ENCODE data around the gene LYRM9.
"Not testable (repeated sequence)": the region's sequence is repeated elsewhere in the genome, so short reads cannot be mapped to it uniquely, and the experiment has no call there.

LYRM9 gene

GRCh38 chr17:27872776-27873175 is 20.4 kb downstream of the LYRM9 start:
- no peak for DNase-seq

GRCh38 chr17:27871407-27871806 is 21.8 kb downstream of the LYRM9 start:
- no peak for DNase-seq

DNA sequence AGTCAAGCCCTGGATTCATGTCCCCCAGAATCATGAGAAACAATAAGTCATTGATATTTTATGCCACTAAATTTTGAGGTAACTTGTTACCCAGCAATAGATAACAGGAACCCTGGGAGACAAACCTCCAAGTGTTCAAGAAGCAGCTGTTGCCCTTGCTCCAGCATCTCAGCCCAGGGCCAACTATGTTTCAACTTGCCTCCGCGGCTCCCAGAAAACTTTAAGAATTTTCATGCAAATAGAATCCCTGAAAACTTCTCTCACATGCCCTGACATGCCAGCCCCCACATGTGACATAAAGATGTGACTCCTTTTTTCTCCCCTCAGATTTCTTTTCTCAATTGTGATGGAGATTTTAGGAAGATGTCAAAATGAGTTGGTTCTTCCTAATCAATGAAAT is 22.8 kb downstream of the LYRM9 start:
- DNase-seq = no peak

- DNase-seq = no peak
These were observed 24.6 kb downstream of the LYRM9 start for GRCh38 chr17:27868565-27868964.

GRCh38 chr17:27862840-27863239 is 30.3 kb downstream of the LYRM9 start:
- no peak for DNase-seq

DNA sequence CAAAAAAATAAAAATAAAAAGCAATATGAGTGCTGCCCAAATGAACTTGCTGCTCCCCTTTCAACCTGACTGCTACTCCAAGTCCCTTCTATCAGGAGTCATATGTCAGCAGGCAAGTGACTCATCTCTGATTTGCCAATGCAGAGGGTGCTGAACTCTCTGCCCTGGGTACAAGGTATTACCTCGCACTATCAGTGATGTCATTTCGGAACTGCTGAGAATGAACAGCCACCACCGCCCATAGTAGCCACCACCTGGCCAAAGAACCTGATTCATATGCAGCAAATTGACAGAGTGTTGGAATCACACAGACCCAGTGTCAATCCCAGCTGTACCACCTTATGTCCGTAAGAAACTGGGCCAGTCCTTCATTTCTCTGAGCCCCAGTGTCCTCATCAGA is 31.2 kb downstream of the LYRM9 start:
- no peak for DNase-seq

DNA sequence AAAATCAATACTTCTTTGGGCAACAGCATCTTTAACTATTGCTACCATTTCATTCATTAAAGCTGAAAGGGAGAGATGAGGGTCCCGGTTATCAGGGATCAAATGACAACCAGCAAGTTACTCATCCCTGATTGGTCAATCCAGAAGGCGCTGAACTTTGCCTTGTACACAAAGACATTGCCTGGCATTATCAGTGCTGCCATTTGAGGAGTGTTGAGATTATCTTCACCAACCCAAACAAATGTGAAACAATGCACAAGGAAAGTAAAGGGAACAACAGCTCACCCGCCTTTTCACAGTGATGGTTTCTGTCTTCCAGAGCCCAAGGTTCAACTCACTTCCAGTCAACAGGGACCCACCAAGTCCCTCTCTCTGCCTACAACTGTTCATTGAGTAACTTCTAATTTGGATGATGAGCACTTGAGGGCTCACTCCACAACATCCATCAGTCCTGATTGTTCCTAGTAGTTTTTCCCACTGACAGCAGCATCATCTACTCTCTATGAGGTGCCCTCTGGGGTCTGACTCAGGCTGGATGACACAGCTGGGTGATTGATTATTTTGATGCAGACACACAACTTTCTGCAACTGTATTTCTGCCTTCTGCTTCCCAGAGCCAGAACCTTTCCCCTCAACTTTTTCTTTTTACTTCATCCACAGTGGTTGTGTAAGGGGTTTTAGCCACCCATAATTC is 32.0 kb downstream of the LYRM9 start:
- DNase-seq = no peak

DNA sequence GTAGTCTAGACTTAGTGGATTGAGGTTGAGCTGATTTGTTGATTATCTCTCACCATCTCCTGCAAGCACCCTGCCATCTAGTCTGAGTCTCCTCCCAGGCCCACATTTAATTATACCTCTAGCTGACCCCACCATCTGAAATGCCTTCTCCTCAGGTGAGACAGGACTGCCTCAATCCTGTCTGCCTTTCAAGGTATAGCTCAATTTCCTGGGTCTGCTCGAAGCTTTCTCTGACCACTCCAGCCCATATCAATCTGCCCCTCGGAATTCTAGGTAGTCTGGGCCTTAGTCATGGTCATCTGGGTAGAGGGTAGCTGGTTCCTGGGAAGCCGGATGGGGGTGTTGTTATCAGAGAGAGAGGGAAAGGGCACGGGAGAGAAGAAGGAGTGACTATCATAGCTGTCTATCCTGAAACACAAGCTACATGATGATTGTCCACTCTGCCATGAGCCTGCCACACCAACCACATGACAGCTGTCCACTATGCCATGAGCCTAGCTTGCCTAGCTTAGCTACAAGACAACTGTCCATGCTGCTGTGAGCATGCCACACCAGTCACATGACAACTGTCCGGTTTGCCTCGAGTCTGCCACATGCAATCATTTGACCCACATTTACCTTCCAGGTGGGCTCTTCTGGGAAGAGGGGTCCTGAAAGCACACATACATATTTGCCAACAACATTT is 34.4 kb downstream of the LYRM9 start:
- no peak for DNase-seq

DNA sequence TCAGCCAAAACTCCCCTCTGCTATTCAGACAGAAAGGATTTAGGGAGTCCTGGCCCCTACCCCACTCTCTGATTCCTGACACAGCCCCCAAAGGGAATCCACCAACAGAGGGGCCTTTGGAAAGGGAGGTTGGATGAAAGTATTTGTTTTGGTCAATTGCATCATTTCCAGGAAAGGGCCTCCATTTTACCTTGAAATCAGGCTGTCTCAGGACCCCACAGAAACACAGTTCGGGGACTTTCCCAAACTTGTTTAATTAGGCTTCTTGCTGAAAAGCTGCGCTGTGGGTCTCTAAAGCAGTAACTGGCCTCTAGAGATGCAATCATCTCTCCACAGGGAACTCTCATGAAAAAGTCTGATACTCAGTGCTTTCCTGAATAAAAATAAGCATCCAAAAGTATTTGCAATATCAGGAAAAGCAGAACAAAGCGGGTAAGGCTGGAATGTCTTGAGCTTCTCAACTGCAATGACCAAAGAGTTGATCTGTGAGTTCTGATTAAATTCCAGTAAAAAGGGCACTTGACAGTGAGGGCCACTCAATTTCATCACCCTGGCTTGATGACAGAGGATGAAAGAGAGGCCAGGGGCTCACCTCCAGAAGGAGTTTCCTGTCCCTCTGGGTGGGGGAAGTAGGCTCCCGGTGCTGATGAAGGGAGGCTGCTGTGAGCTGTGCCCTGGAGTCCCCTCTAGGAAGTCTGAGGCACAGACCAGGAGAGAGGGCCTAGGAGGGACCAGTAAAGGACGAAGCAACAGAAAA is 36.3 kb downstream of the LYRM9 start:
- no peak for DNase-seq

DNA sequence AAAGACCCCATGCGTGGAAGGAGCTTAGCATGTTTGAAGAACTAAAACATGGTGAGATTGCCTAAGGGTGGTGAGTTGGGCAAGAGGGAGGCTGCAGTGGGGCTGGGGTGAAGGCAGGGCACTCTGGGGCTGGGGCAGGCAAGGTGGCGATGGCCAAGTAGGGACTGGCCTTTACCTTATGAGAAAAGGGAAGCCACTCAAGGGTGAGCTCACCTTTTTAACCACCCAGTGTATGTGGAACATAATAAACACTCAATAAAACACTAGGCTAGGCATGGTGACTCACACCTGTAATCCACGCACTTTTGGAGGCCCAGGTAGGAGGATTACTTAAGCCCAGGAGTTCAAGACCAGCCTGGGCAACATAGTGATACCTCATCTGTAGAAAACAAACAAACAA is 37.7 kb downstream of the LYRM9 start:
- no peak for DNase-seq

DNA sequence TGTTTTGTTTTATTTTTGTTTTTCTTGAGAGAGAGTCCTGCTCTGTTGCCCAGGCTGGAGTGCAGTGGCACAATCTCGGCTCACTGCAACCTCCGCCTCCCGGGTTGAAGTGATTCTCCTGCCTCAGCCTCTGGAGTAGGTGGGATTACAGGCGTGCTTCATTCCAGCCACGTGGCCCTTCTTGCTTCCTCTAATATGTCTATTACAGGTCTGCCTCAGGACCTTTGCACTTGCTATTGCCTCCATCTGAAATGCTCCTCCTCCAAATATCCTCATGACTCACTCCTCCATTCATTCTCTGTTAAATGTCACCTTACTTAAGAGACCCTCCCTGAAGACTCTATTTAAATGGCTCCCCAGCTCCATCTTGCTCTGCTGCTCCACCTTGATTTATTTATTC is 39.0 kb downstream of the LYRM9 start:
- DNase-seq = no peak

DNA sequence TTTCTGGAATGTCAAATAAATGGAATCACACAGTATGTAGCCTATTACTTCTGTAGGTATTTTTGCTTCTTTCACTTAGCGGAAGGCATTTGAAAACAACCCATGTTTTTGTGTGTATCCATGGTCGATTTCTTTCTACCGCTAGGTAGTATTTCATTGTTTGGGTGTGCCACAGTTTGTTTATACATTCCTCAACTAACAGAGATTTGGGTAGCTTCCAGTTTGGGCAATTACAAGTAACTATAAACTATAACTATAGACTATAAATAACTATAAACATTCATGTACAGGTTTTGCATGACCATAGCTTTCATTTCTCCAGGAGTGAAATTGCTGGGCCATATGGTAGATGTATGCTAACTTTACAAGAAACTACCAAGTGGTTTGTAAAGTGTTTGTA is 40.1 kb downstream of the LYRM9 start:
- DNase-seq = no peak

DNA sequence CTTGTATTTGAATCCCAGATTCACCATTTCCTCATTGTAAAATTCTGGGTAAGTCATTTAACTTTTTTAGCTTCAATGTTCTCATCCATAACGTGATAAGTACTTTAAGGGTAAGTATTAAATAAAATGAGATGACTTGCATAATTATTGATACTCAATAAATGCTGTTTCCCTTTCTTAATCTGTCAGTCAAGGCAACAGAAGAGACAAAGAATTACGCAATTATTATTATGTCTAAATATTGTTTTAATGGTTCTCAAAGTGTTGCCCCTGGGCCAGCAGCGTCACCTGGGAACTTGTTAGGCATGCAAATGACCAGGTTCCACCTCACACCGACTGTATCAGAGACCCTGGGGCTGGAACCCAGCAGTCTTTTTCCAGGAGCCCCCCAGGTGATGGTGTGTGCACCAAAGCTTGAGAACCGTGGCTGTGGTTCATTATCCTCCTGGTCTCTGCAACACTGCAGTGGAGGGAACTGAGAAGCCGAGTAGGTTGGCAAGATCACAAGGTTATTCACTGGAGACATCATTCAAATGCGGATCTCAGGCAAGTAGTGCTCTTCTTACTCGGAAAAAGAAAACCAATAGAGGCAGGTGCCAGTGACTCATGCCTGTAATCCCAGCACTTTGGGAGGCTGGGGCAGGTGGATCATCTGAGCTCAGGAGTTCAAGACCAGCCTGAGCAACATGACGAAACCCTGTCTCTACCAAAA is 43.5 kb downstream of the LYRM9 start:
- no peak for DNase-seq

- DNase-seq = peak; percentile 94
These were observed 44.2 kb downstream of the LYRM9 start for GRCh38 chr17:27848931-27849330.

DNA sequence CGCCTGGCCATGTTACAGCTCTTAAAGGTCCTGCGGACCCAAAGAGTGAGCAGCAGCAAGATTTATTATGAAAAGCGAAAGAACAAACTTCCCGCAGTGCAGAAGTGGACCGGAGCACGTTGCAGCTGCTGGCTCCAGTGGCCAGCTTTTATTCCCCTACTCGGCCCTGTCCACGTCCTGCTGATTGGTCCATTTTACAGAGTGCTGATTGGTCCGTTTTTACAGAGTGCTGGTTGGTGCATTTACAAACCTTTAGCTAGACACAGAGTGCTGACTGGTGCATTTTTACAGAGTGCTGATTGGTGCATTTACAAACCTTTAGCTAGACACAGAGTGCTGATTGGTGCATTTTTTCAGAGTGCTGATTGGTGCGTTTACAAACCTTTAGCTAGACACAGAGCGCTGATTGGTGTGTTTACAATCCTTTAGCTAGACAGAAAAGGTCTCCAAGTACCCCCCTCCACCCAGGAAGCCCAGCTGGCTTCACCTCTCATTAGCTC is 46.3 kb downstream of the LYRM9 start:
- DNase-seq = not testable (repeated sequence)

DNA sequence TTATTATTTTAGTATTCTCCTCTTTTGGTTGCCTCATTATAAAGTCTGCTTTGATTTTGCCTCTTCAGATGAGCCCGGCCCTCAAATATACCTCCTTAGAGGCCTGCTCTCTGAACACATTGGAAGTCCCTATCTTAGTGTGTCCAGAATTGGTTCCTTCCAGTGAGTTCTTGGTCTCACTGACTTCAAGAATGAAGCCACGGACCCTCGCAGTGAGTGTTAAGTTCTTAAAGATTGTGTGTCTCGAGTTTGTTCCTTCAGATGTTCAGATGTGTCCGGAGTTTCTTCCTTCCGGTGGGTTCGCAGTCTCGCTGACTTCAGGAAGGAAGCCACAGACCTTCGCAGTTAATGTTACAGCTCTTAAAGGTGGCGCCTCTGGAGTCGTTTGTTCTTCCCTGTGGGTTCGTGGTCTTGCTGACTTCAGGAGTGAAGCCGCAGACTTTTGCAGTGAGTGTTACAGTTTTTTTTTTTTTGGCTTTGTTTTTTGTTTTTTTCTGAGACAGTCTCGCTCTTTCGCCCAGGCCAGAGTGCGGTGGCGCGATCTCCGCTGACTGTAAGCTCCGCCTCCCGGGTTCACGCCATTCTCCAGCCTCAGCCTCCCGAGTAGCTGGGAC is 47.0 kb downstream of the LYRM9 start:
- DNase-seq = no peak

- no peak for DNase-seq
These were observed 47.7 kb downstream of the LYRM9 start for GRCh38 chr17:27845264-27846041.

DNA sequence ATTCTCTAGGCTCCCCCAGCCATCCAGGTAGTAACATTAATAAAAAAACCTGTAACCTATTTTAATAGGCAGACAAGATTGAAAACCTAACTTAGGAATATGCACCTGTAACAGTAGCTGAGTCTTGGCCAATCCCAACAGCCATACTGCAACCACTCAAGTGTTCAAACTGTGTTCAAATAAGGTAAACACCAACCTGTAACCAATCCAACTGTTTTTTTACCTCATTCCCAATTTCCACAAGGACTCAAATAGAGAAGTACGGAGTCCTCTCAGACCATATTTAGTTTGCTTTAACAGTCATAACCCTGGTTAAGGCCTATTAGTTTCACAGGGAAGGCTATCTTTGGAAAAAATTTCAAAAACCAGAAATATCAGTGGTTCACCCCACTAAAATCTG is 52.5 kb downstream of the LYRM9 start:
- DNase-seq = no peak

DNA sequence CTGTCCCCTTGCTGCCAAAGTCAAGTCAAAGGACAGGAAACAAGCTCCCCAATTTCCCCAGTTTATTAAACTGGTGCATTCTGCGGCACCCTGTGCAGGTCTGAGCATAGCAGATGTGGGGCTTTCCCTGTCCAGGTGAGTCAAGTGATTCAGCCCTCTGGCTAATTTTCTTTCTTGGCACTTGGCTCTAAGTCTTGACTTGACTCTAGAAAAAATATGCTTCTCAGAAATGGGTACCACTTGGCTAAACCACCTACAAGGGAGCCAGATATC is 52.8 kb downstream of the LYRM9 start:
- not testable (repeated sequence) for DNase-seq

GRCh38 chr17:27839571-27840405 is 53.4 kb downstream of the LYRM9 start:
- DNase-seq = not testable (repeated sequence)

GRCh38 chr17:27838607-27839006 is 54.6 kb downstream of the LYRM9 start:
- DNase-seq = not testable (repeated sequence)
